GM23338 (cell line): ENCODE data around the gene CFAP65.

ENCODE experiments used
- CREB1 ChIP-seq: fragments of 250-450 bp; sonication (Bioruptor Pico); IDR thresholded peaks from 2 replicates; pipeline ENCODE4 v1.5.0; 2020; ENCODE audit warnings: low read depth, mild to moderate bottlenecking, moderate library complexity
- CTCF ChIP-seq, 2 experiments: fragments of 200-600 bp in 1 of 2; sonication (generic) in 1 of 2; conservative IDR thresholded peaks; 2 replicates each; pipeline versions ENCODE4 v1.5.1 to v1.6.1; 2016 to 2017; ENCODE audit warnings: antibody characterized with exemption in 2 of 2, low read depth in 2 of 2, mild to moderate bottlenecking in 2 of 2, moderate library complexity in 1 of 2
- EZH2 ChIP-seq: fragments of 200-600 bp; sonication (generic); IDR thresholded peaks from one replicate; pipeline ENCODE4 v1.8.0; 2017; ENCODE audit warnings: antibody characterized with exemption, mild to moderate bottlenecking, low read depth; ENCODE audit not compliant: unreplicated experiment
- EZH2phosphoT487 ChIP-seq: fragments of 200-600 bp; sonication (generic); IDR thresholded peaks from one replicate; pipeline ENCODE4 v1.8.1; 2018; ENCODE audit warnings: antibody characterized with exemption; ENCODE audit not compliant: unreplicated experiment
- JUNB ChIP-seq: IDR thresholded peaks from one replicate; pipeline ENCODE4 v1.6.1; 2016; ENCODE audit warnings: antibody characterized with exemption; ENCODE audit not compliant: unreplicated experiment
- NANOG ChIP-seq: IDR thresholded peaks from 2 replicates; pipeline ENCODE4 v1.6.1; 2016; ENCODE audit warnings: antibody characterized with exemption, borderline replicate concordance
- REST ChIP-seq: IDR thresholded peaks from one replicate; pipeline ENCODE4 v1.6.1; 2018; ENCODE audit warnings: antibody characterized with exemption; ENCODE audit not compliant: unreplicated experiment
- ZNF331 ChIP-seq: fragments of 250-450 bp; sonication (Bioruptor Pico); IDR thresholded peaks from 2 replicates; pipeline ENCODE4 v1.5.0; 2020; ENCODE audit warnings: low read depth, mild to moderate bottlenecking, moderate library complexity

GRCh38 chr2:219026946-219027345 lies 14.4 kb downstream of the CFAP65 start:
- TF ChIP-seq CTCF (conservative IDR thresholded peaks at IDR 0.05; ENCODE audit: low read depth in 2 of 2) (no peak), EZH2phosphoT487 (no peak), CREB1 (CRISPR knock-in tag) (no peak), ZNF331 (CRISPR knock-in tag) (no peak), EZH2 (no peak), REST (no peak), JUNB (no peak), NANOG (no peak)
